ENCODE measurements around the gene IKZF3. TPM values are rescaled to one million over a fixed set of nuclear protein-coding genes. Genes with fewer than 3 reads are reported as not detected.

The IKZF3 gene
- 0.22 and 0.31 TPM in 2 replicates for total RNA-seq (2021)
- long read RNA-seq, partial matches to known transcripts = 0 of 1 reads
- long read RNA-seq, other reads (novel, unspliced or antisense) = 1 of 1 reads

GRCh38 chr17:39863918-39864746 lies at the start of gene IKZF3:
TSS of gene IKZF3 (minus strand) at chr17:39864312. CDS start at chr17:39864126, 186 bp downstream.
- no peak within 1 kb of the TSS for H4K8ac ChIP-seq (replicated peaks; ENCODE audit: insufficient read length, low read depth, low read length)
- no CpG with 5 or more reads among the region's 50 CpGs for WGBS (ENCODE audit: extremely low coverage, insufficient read length, low lambda C conversion rate)
- H2BK12ac ChIP-seq (ENCODE audit: insufficient read length, low read depth, low read length) = no peak within 1 kb of the TSS
- H2BK5ac ChIP-seq (ENCODE audit: insufficient read length, low read length) = no peak within 1 kb of the TSS
- no peak within 1 kb of the TSS for H3K56ac ChIP-seq (ENCODE audit: insufficient read length, low read depth, low read length)
- H2BK20ac ChIP-seq (ENCODE audit: low read depth, low read length, poor library complexity, severe bottlenecking) = no peak within 1 kb of the TSS
- H2BK120ac ChIP-seq (ENCODE audit: low read depth, low read length, poor library complexity, severe bottlenecking) = no peak within 1 kb of the TSS
- no peaks in the 10 kb centered on the region for H3K4me1 ChIP-seq (ENCODE audit: insufficient read depth, low read length)
- H3K27ac ChIP-seq (ENCODE audit: insufficient read length, low read depth, low read length) = no peak within 1 kb of the TSS
- H2AK5ac ChIP-seq (ENCODE audit: insufficient read length, low read length) = no peak within 1 kb of the TSS
- peak; percentile 47; the same call in 2 of the 3 replicates for TF ChIP-seq CTCF (conservative IDR thresholded peaks at IDR 0.05)
- no peak within 1 kb of the TSS for H4K91ac ChIP-seq (ENCODE audit: insufficient read length, low read depth, low read length)
- H2BK15ac ChIP-seq (ENCODE audit: low read depth, low read length) = no peak within 1 kb of the TSS
- Mint-ChIP-seq H3K4me1 (peaks cover 3 to 9% of the 10 kb centered on the region in 2 experiments; a peak in 3 of 4 replicates), H3K4me3 (peak within 1 kb of the TSS in 1 of 2 experiments; percentile 18; a peak in 2 of 5 replicates), H3K9me3 (peaks cover 0 to 8% of the 10 kb centered on the region in 2 experiments; a peak in 2 of 5 replicates), H3K27ac (no peak within 1 kb of the TSS), H3K36me3 (ENCODE audit: insufficient read depth in 1 of 3, low read depth in 3 of 3) (no peaks in the 10 kb centered on the region; a peak in 1 of 7 replicates), H3K27me3 (ENCODE audit: low read depth) (peaks cover 81% of the 10 kb centered on the region)
- peaks cover 16% of the 10 kb centered on the region; the same call in 1 of the 2 replicates for H3K27me3 ChIP-seq (ENCODE audit: insufficient read depth, low read length)
- no peaks in the 10 kb centered on the region for H4K20me1 ChIP-seq (ENCODE audit: control insufficient read depth, insufficient read depth, insufficient read length)
- H3K23me2 ChIP-seq (ENCODE audit: insufficient read length, low read depth, low read length, poor library complexity, severe bottlenecking) = no peaks in the 10 kb centered on the region
- no peak within 1 kb of the TSS for H3K4ac ChIP-seq (ENCODE audit: low read depth, low read length)
- no peak within 1 kb of the TSS for H4K5ac ChIP-seq (ENCODE audit: insufficient read length, low read depth, low read length)
- H3K14ac ChIP-seq (ENCODE audit: insufficient read depth, low read length) = no peak within 1 kb of the TSS; the same call in 1 of the 2 replicates
- H3K79me2 ChIP-seq (ENCODE audit: insufficient read depth, low read length) = no peaks in the 10 kb centered on the region
- H3T11ph ChIP-seq (ENCODE audit: low read length) = no peak within 1 kb of the TSS
- no peak within 1 kb of the TSS for H3K23ac ChIP-seq (ENCODE audit: insufficient read length, low read depth, low read length)
- no peaks in the 10 kb centered on the region for H3K79me1 ChIP-seq (ENCODE audit: insufficient read depth, low read depth, low read length, poor library complexity, severe bottlenecking)
- H3K9ac ChIP-seq (ENCODE audit: extremely low read depth, insufficient read length, low read length) = no peak within 1 kb of the TSS
- H3K9me3 ChIP-seq (ENCODE audit: control insufficient read depth, low read depth, low read length) = no peaks in the 10 kb centered on the region
- peak; percentile 93 for DNase-seq
- H3K18ac ChIP-seq (ENCODE audit: insufficient read length, low read depth, low read length) = no peak within 1 kb of the TSS
- peak within 1 kb of the TSS; percentile 24 for H3K4me2 ChIP-seq (ENCODE audit: insufficient read depth, insufficient read length, low read length)
- no peak within 1 kb of the TSS for H2AFZ ChIP-seq (ENCODE audit: low read length)

Data from H9 (cell line).